ENCODE measurements around the gene ST3GAL3.

GRCh38 chr1:43754892-43755291 lies 47.6 kb downstream of the ST3GAL3 start:
- no peak for TF ChIP-seq CTCF (IDR thresholded peaks at IDR 0.05)
- TF ChIP-seq REST (IDR thresholded peaks at IDR 0.05; ENCODE audit: low read depth, low read length), result no peak
- no peak for TF ChIP-seq POLR2AphosphoS5 (IDR thresholded peaks at IDR 0.05; ENCODE audit: low read depth, low read length)
- no peak for TF ChIP-seq RFX5 (IDR thresholded peaks at IDR 0.05; ENCODE audit: low read length)
- TF ChIP-seq, protein P1, sequence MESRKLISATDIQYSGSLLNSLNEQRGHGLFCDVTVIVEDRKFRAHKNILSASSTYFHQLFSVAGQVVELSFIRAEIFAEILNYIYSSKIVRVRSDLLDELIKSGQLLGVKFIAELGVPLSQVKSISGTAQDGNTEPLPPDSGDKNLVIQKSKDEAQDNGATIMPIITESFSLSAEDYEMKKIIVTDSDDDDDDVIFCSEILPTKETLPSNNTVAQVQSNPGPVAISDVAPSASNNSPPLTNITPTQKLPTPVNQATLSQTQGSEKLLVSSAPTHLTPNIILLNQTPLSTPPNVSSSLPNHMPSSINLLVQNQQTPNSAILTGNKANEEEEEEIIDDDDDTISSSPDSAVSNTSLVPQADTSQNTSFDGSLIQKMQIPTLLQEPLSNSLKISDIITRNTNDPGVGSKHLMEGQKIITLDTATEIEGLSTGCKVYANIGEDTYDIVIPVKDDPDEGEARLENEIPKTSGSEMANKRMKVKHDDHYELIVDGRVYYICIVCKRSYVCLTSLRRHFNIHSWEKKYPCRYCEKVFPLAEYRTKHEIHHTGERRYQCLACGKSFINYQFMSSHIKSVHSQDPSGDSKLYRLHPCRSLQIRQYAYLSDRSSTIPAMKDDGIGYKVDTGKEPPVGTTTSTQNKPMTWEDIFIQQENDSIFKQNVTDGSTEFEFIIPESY (IDR thresholded peaks at IDR 0.05; ENCODE audit: borderline replicate concordance, low read depth), result no peak
- TF ChIP-seq YY1 (IDR thresholded peaks at IDR 0.05; ENCODE audit: low read depth), result no peak
- TF ChIP-seq TEAD4 (IDR thresholded peaks at IDR 0.05; ENCODE audit: borderline replicate concordance, insufficient read depth), result no peak
- TF ChIP-seq FOXJ3 (CRISPR knock-in tag; IDR thresholded peaks at IDR 0.05), result no peak
- no peak for TF ChIP-seq GABPA (IDR thresholded peaks at IDR 0.05; ENCODE audit: low read depth)
- TF ChIP-seq SIN3A (IDR thresholded peaks at IDR 0.05; ENCODE audit: borderline replicate concordance, low read depth, low read length), result no peak

Measured in SK-N-SH (cell line).